H1 (cell line): ENCODE measurements around the gene CNGB1. TPM values are rescaled to one million over a fixed set of nuclear protein-coding genes. Genes with fewer than 3 reads are reported as not detected.

Source experiments
- CTCF ChIA-PET: fragments of 300-600 bp; sonication (Branson Sonifier 250); formaldehyde crosslinking; loops from one replicate; lab custom pipeline; 2021; ENCODE audit not compliant: partially characterized antibody; lab: Charles Lee
- POLR2A ChIA-PET: fragments of 300-600 bp; sonication (Branson Sonifier 250); formaldehyde crosslinking; loops from one replicate; lab custom pipeline; 2021; ENCODE audit warnings: inconsistent platforms; ENCODE audit not compliant: partially characterized antibody; lab: Charles Lee
- DNase-seq, 2 experiments: peaks; one replicate each; pipeline versions ENCODE4 v3.0.0 to v3.0.0-alpha.2; 2010 to 2022; ENCODE audit warnings: low spot score in 2 of 2, low read depth in 1 of 2, mixed read lengths in 1 of 2
- FAIRE-seq: peaks from 2 replicates; lab custom pipeline; 2011; peaks lifted over from hg19 to GRCh38; lab: Jason Lieb, UNC
- H2AFZ ChIP-seq: 2 replicates; pipeline ENCODE4 v1.8.1; 2012; ENCODE audit warnings: low read length, inconsistent platforms
- H2AK5ac ChIP-seq: 2 replicates; pipeline ENCODE4 v1.6.1; 2013; ENCODE audit warnings: low read depth, low read length
- H2BK120ac ChIP-seq: replicated peaks from 2 replicates; pipeline ENCODE3; 2013; ENCODE audit warnings: low read depth, low read length, inconsistent platforms
- H2BK12ac ChIP-seq: 2 replicates; pipeline ENCODE4 v1.6.1; 2013; ENCODE audit warnings: low read depth, low read length
- H2BK15ac ChIP-seq: 2 replicates; pipeline ENCODE4 v1.6.1; 2013; ENCODE audit warnings: low read length
- H2BK20ac ChIP-seq: 2 replicates; pipeline ENCODE4 v1.6.1; 2013; ENCODE audit warnings: low read length
- H2BK5ac ChIP-seq: 2 replicates; pipeline ENCODE4 v1.6.1; 2013; ENCODE audit warnings: low read depth, low read length
- H3K14ac ChIP-seq: 2 replicates; pipeline ENCODE4 v1.6.1; 2013; ENCODE audit warnings: inconsistent platforms; ENCODE audit not compliant: insufficient read length
- H3K18ac ChIP-seq: 2 replicates; pipeline ENCODE4 v1.6.1; 2013; ENCODE audit warnings: low read length; ENCODE audit errors: extremely low read depth
- H3K23ac ChIP-seq: 2 replicates; pipeline ENCODE4 v1.6.1; 2013; ENCODE audit warnings: inconsistent platforms; ENCODE audit not compliant: insufficient read length
- H3K23me2 ChIP-seq: 2 replicates; pipeline ENCODE4 v1.6.1; 2013; ENCODE audit warnings: low read depth, low read length
- H3K27ac ChIP-seq: 2 replicates; pipeline ENCODE4 v1.6.1; 2011; ENCODE audit warnings: low read depth, low read length, inconsistent platforms
- H3K27me3 ChIP-seq, 4 experiments: replicated peaks in 1 of 4; 1 replicate in 1 of 4; 2 replicates in 3 of 4; pipeline versions ENCODE4 v1.6.1 to v1.8.1; 2011 to 2013; ENCODE audit warnings: low read length in 3 of 4, mild to moderate bottlenecking in 3 of 4, inconsistent platforms in 2 of 4, mixed read lengths in 2 of 4, moderate library complexity in 1 of 4; ENCODE audit not compliant: control insufficient read depth in 3 of 4, insufficient read depth in 3 of 4; ENCODE audit errors: extremely low read depth in 1 of 4
- H3K36me3 ChIP-seq, 4 experiments: 2 replicates each; pipeline versions ENCODE4 v1.6.1 to v1.8.1; 2011 to 2013; ENCODE audit warnings: mild to moderate bottlenecking in 4 of 4, low read length in 3 of 4, moderate library complexity in 2 of 4, control low read depth in 1 of 4, inconsistent platforms in 1 of 4; ENCODE audit not compliant: insufficient read depth in 4 of 4, control insufficient read depth in 2 of 4
- H3K4ac ChIP-seq: replicated peaks from 2 replicates; pipeline ENCODE3; 2013; ENCODE audit warnings: low read length, low read depth, mixed read lengths, inconsistent platforms; ENCODE audit not compliant: insufficient read length
- H3K4me1 ChIP-seq, 4 experiments: replicated peaks in 1 of 4; 1 replicate in 1 of 4; 2 replicates in 3 of 4; pipeline versions ENCODE4 v1.6.1 to v1.8.1; 2011 to 2013; ENCODE audit warnings: low read length in 3 of 4, inconsistent platforms in 2 of 4, mixed read lengths in 1 of 4; ENCODE audit not compliant: insufficient read depth in 4 of 4, control insufficient read depth in 3 of 4
- H3K4me2 ChIP-seq, 2 experiments: 2 replicates each; pipeline versions ENCODE4 v1.6.1 to v1.8.1; 2011 to 2013; ENCODE audit warnings: low read depth in 2 of 2, low read length in 2 of 2, control low read depth in 1 of 2, inconsistent platforms in 1 of 2, mild to moderate bottlenecking in 1 of 2; ENCODE audit not compliant: insufficient read depth in 1 of 2
- H3K4me3 ChIP-seq, 4 experiments: fragments of 200-600, 300-600 bp in 1 of 4; sonication (generic), shearing (Covaris generic), sonication (Bioruptor Twin) in 1 of 4; 2 replicates each; pipeline versions ENCODE4 v1.5.1 to v1.8.1; 2011 to 2016; ENCODE audit warnings: low read length in 4 of 4, low read depth in 3 of 4, control low read depth in 2 of 4, inconsistent platforms in 2 of 4, mild to moderate bottlenecking in 2 of 4, mixed read lengths in 1 of 4, moderate library complexity in 1 of 4; ENCODE audit not compliant: insufficient read depth in 2 of 4; ENCODE audit errors: extremely low read depth in 1 of 4
- H3K56ac ChIP-seq: replicated peaks from 2 replicates; pipeline ENCODE3; 2013; ENCODE audit warnings: low read depth, mild to moderate bottlenecking, mixed read lengths, low read length, inconsistent platforms; ENCODE audit not compliant: insufficient read length
- H3K79me1 ChIP-seq: 2 replicates; pipeline ENCODE4 v1.6.1; 2013; ENCODE audit warnings: low read depth, low read length, control low read depth
- H3K79me2 ChIP-seq, 2 experiments: 2 replicates each; pipeline versions ENCODE4 v1.6.1 to v1.8.1; 2012 to 2013; ENCODE audit warnings: low read length in 2 of 2, mild to moderate bottlenecking in 2 of 2, inconsistent platforms in 1 of 2; ENCODE audit not compliant: insufficient read depth in 2 of 2, control insufficient read depth in 1 of 2
- H3K9ac ChIP-seq, 4 experiments: replicated peaks in 1 of 4; 1 replicate in 1 of 4; 2 replicates in 3 of 4; pipeline versions ENCODE4 v1.6.1 to v1.8.1; 2011 to 2013; ENCODE audit warnings: low read depth in 3 of 4, low read length in 3 of 4, control low read depth in 2 of 4, mild to moderate bottlenecking in 2 of 4, moderate library complexity in 2 of 4, inconsistent platforms in 1 of 4; ENCODE audit errors: extremely low read depth in 1 of 4
- H3K9me3 ChIP-seq, 2 experiments: 2 replicates each; pipeline versions ENCODE4 v1.6.1 to v1.8.1; 2012 to 2013; ENCODE audit warnings: mild to moderate bottlenecking in 2 of 2, moderate library complexity in 2 of 2, control low read depth in 1 of 2, inconsistent platforms in 1 of 2, low read depth in 1 of 2, low read length in 1 of 2, mixed read lengths in 1 of 2; ENCODE audit not compliant: insufficient read depth in 2 of 2
- H4K20me1 ChIP-seq, 2 experiments: replicated peaks in 1 of 2; 2 replicates each; pipeline versions ENCODE3 to v1.8.1; 2011 to 2013; ENCODE audit warnings: inconsistent platforms in 2 of 2, low read length in 2 of 2, mild to moderate bottlenecking in 1 of 2; ENCODE audit not compliant: insufficient read depth in 2 of 2, control insufficient read depth in 1 of 2
- H4K5ac ChIP-seq: 2 replicates; pipeline ENCODE4 v1.6.1; 2013; ENCODE audit warnings: low read length, low read depth, mixed read lengths, inconsistent platforms; ENCODE audit not compliant: insufficient read length
- H4K8ac ChIP-seq: 2 replicates; pipeline ENCODE4 v1.8.0; 2013; ENCODE audit warnings: mild to moderate bottlenecking, moderate library complexity, low read length, inconsistent platforms; ENCODE audit not compliant: insufficient read depth; ENCODE audit errors: extremely low read depth
- H4K91ac ChIP-seq: replicated peaks from 2 replicates; pipeline ENCODE3; 2013; ENCODE audit warnings: low read length, mixed read lengths, inconsistent platforms; ENCODE audit not compliant: insufficient read length
- CEBPB ChIP-seq: IDR thresholded peaks from 2 replicates; pipeline ENCODE4 v1.6.1; 2012; ENCODE audit warnings: low read depth, low read length
- CREB1 ChIP-seq: IDR thresholded peaks from 2 replicates; pipeline ENCODE4 v1.6.1; 2012; ENCODE audit warnings: inconsistent platforms
- KDM1A ChIP-seq: fragments of 200-600, 300-600 bp; sonication (generic); IDR thresholded peaks from 2 replicates; pipeline ENCODE4 v1.7.1; 2016; ENCODE audit warnings: mild to moderate bottlenecking, low read length, borderline replicate concordance
- POU5F1 ChIP-seq: IDR thresholded peaks from 2 replicates; pipeline ENCODE4 v1.6.1; 2011; ENCODE audit warnings: low read depth, mild to moderate bottlenecking, low read length, moderate library complexity
- ZNF274 ChIP-seq: IDR thresholded peaks from 2 replicates; pipeline ENCODE4 v1.7.0; 2012; ENCODE audit warnings: low read length, borderline replicate concordance; ENCODE audit errors: extremely low read depth
- WGBS, 2 experiments: shearing (Covaris generic) in 1 of 2; methylation state at CpG; one replicate each; pipeline versions ENCODE4 v1.1.6 to v1.1.7; 2013 to 2015; ENCODE audit warnings: low lambda C conversion rate in 2 of 2, mixed read lengths in 2 of 2, inconsistent platforms in 1 of 2, low coverage in 1 of 2, missing lambda C conversion rate in 1 of 2; ENCODE audit not compliant: insufficient replicate concordance in 2 of 2, insufficient coverage in 1 of 2, insufficient read length in 1 of 2; ENCODE audit errors: extremely low coverage in 1 of 2, missing lambda C conversion rate in 1 of 2; 5-methylcytosine and 5-hydroxymethylcytosine counted together
- polyA plus RNA-seq, 7 experiments: library from polyadenylated mRNA; depleted of rRNA in 3 of 7; stranded (reverse) in 5 of 7; unstranded in 2 of 7; fragments of >200 nt in 5 of 7; fragments of 200-250 nt in 2 of 7; gene quantifications; 1 replicate in 5 of 7; 2 replicates in 1 of 7; 4 replicates in 1 of 7; pipeline versions ENCODE4 v1.2.1 to v1.2.3, GENCODE V29; 2011 to 2013; ENCODE audit warnings: missing spikeins in 2 of 7, mixed read lengths in 2 of 7
- total RNA-seq: library from RNA; stranded (reverse); fragmentation: NEBNext Ultra II Directional; extraction: Animal tissue kit (Norgen Biotek cat#: 25700); gene quantifications from 2 replicates; pipeline ENCODE4 v1.2.1, GENCODE V29; 2021

Gene CNGB1
- total and polyA plus RNA-seq, 2 of the 8 experiments (the other 6 are each of a cell fraction or from before 2014, with no cell fraction given) = not detected

- POLR2A ChIA-PET = interaction anchor here (1.7 kb wide), 1 partner anchor 10 kb away, joined by 5 read pairs; no protein-coding TSS in a partner anchor
- TF ChIP-seq KDM1A (no peak), ZNF274 (no peak), CEBPB (no peak), POU5F1 (no peak), CREB1 (no peak)
These were observed 3.9 kb downstream of the CNGB1 start for GRCh38 chr16:57966986-57967385.

More at GRCh38 chr16:57966986-57967385, 3.9 kb downstream of the CNGB1 start:
- Histone ChIP-seq H2BK20ac (no peak overlapping the region), H3K27ac (no peak overlapping the region), H4K20me1 (no peaks in the 10 kb centered on the region), H3K79me1 (no peaks in the 10 kb centered on the region), H3K9me3 (no peaks in the 10 kb centered on the region), H3K56ac (no peak overlapping the region), H2BK12ac (no peak overlapping the region), H2BK15ac (no peak overlapping the region), H3K36me3 (no peaks in the 10 kb centered on the region), H2BK120ac (no peak overlapping the region), H4K8ac (peak overlapping the region; percentile 45; the same call in 1 of the 2 replicates), H2AFZ (no peak overlapping the region), H3K9ac (no peak overlapping the region), H3K4me3 (no peak overlapping the region), H3K4ac (no peak overlapping the region), H3K18ac (no peak overlapping the region), H3K4me2 (no peak overlapping the region), H4K5ac (no peak overlapping the region), H3K4me1 (no peaks in the 10 kb centered on the region), H3K23ac (no peak overlapping the region), H3K27me3 (no peaks in the 10 kb centered on the region), H3K14ac (no peak overlapping the region), H3K79me2 (no peaks in the 10 kb centered on the region), H3K23me2 (no peaks in the 10 kb centered on the region), H2AK5ac (no peak overlapping the region), H2BK5ac (no peak overlapping the region), H4K91ac (no peak overlapping the region)
- no peak for FAIRE-seq
- 77% methylated on average over 6 of the region's 9 CpGs; no CpG with 5 or more reads in 1 of the 2 experiments for WGBS, 2 experiments
- no peak for DNase-seq
- CTCF ChIA-PET = interaction anchor here (1.1 to 1.7 kb wide), 7 partner anchors 10 to 68 kb away, joined by 3 to 10 read pairs (median 4); no protein-coding TSS in a partner anchor
